NCI-H1417 (cell line): ENCODE data around the gene H2AZ2.
A peak's percentile ranks its signal among the peaks of the same experiment; 100 is the strongest.
"Not testable (repeated sequence)": the region's sequence is repeated elsewhere in the genome, so short reads cannot be mapped to it uniquely, and the experiment has no call there.

Source experiments
- DNase-seq, 3 experiments: peaks; one replicate each; lab custom pipeline; 2025; lab: John Stamatoyannopoulos, UW

The H2AZ2 gene

DNA sequence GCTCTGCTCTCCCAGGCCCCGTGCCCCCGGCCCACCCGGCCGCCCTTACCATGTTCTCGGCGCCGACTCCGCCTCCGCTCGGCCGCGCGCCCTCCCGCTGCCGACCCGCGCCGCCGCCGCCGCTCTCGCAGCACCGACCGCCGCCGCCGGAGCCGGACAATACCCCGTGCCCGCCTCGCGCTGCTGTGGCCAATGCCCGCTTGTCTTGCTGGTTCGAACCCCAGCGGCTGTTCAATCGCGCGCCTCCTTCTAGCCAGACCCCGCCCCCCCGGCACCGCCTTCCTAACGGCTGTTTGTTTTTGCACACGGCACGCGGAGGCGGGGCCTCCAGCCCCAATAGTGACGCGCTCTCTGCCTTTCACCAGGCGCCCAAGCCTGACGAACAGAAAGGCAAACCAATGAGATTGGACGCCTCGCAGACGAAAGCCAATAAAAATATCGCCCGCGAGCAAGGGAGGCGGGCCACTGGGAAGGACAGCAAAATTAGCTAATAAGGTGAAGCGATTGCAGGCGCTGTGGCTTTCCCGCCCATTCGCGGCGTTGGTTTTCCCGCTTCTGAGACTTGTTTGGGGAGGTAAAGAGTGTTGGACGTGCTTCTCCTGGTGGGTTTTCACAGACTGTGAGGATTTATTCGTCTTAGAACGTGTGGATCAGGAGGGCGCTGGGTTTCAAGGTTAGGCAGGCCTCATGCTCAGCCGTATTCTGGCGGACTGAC lies at the start of gene H2AZ2:
Gene H2AZ2, minus strand, starts transcription at position 168 of the 715 bp plus-strand sequence. Its CDS starts 116 bp downstream, at position 52.
- peak; percentile 99 to 100 (median 100) for DNase-seq

DNA sequence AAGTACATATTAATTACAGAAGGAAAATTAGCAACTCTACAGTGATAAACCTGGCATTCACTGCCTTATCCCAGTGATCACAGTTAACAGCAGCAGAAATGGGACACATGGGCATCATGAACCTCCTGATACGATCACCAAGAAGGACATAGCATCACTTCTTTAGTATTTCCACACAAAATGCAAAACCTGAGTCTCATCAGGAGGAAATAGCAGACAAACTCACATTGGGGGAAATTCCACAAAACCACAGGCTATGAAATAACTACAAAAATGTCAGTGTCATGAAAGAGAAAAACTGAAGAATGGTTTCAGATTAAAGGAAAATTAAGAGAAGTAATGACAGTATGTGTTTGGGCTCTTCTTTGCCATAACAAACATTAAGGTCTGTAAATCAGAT lies 49.4 kb upstream of the H2AZ2 start:
- no peak for DNase-seq

- DNase-seq = no peak
Measured at GRCh38 chr7:44894888-44895580, 47.1 kb upstream of the H2AZ2 start.

DNA sequence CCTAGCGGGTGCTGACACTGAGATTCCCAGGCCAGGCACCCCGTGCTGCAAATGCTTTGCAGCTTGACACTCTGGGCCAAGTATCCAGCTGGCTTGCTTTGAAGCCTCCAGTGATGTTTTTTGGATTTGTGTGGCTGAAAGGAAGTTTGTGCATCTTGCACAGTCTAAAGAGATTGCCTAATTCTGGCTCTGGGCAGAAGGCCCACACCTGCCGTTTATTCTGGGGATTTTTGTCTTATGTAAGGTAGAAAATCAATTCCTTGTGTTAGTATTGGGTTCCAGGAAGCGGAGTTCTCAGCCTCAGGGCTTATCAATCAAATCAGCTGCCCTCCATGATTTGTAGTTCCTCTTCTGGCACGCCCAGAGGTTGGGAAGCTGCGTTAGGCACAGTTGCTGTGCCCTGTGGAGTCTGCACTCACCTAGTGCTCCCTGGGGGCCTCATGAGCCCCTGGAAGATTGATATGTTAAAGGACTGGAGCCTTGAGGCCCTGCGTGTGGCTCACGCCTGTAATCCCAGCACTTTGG lies 45.9 kb upstream of the H2AZ2 start:
- no peak for DNase-seq

DNA sequence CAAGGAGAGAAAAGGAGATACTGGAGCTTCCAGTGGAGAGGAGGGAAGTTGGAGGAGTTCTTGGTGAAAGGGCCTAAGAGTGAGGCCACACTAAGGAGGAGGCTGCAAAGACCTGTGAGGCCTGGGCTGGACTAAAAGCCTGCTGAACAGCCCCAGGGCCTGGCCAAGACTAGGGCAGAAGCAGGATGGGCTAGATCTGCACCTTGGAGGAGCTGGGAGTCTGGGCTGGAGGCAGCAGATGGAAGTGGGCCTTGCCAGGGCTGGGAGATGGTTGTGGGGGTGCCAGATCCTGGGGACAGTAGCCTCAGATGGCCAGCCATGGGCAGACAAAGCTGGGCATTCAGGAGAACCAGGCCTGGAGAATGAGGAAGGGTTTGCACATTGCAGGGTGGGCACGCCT lies 43.9 kb upstream of the H2AZ2 start:
- no peak for DNase-seq

DNA sequence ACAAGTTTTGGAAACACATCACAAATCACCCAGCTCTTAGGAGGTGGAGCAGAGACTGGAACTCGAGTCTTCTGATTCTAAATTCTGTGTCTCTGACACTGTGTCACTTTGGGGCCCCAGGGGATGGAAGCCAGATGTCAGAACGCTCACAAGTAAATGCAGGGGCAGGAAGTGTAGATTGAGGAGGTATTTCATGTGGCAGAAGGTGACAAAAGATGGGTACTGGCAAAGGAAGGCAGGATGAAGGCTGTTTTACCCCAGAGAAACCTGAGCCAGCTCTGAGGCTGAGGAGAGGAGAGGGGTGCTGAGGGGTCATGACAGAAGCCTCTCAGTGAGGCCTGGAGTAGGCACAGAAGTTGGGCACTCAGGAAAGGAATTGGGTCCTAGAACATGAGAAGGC lies 43.5 kb upstream of the H2AZ2 start:
- DNase-seq = no peak

DNA sequence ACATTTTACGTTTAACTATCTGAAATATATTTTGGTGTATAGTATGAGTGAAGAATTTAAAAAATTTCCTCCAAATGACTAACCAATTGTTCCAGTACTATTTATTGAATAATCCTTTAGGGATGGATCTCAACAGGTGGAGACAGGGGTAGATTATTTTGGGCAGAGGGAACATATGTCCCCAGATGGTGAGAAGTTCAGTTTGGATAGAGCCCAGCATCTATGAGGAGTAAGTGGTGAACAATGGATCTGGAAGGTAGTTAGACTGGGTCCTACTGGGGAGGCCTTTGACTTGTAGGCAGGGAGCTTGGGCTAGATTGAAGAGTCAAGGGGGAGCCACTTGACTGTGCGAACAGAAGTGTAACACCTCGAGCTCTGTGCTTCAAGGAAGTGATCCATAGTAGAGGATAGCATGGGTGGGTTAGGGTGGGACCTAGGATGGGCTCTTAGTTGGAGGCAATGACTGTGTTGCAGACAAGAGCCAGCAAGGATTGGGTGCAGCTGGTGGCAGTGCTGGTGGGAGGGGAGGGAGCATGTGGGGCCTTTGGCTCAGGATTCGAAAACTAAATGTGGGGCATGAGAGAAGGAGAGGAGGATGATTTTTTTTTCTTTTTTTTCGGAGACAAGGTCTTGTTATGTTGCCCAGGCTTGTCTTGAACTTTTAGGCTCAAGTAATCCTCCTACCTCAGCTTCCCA lies 41.3 kb upstream of the H2AZ2 start:
- no peak for DNase-seq

DNA sequence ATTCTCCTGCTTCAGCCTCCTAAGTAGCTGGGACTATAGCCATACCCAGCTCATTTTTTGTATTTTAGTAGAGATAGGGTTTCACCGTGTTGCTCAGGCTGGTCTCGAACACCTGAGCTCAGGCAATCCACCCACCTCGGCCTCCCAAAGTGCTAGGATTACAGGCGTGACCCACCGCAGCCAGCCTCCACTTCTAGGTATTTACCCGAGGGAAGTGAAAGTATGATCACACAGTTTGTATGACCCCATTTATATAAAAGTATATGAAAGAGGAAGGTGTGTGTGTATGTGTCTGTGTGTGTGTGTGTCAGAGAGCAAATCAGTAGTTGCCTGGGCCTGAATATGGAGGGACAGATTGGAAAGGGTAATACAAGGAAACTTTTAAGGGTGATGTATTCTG lies 39.4 kb upstream of the H2AZ2 start:
- no peak for DNase-seq

DNA sequence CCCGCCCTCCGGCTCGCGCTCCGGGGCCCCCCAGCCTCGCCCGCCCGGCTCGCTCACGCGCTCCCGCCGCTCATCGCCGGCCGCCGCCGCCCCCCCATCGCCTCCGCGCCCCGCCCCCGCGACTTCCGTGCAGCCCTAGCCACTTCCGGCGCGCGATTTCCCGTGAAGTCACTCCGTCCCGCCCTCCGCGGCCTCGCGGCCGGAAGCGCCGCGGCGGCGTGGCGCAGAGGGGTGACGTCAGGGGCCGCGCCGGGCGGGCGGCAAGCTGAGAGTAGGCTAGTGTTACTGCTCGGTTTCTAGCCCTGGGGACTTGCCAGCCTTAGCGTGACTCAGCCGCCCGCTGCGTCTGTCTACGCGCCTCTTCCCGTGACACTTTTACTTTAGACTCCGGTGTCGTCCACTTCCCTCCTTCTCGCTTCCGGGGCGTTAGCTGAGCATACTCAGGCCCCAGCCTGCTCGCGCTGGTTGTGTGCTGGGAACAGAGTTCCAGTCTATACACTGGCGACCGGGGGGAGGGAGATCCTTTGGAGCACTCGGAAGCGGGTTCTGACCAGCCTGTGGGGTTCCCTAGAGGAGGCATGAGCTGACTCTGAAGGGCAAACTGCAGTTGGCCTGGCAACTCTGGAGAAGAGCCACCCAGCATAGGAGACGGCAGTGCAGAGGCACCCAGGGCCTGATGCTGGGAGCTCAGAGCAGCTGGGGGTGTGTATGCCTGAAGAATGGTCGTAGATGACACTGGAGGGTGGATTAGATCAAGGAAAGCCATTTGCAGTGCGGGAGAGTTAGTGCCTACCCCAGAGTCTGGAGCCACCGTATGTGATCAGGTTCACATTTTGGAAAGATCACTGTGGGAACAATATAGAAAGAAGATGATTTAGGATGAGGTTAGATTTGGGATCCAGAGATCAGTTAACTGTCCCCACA lies 37.8 kb upstream of the H2AZ2 start, which contains the start of gene PURB:
Gene PURB, minus strand, starts transcription at position 137 of the 924 bp plus-strand sequence. CDS start 182 bp downstream, outside the sequence.
- peak; percentile 91 to 97 (median 96) for DNase-seq

GRCh38 chr7:44884621-44885393 lies 36.9 kb upstream of the H2AZ2 start:
- DNase-seq = peak; percentile 40 to 83 (median 82)

- DNase-seq = no peak
Measured at GRCh38 chr7:44883961-44884620, 36.2 kb upstream of the H2AZ2 start.

DNA sequence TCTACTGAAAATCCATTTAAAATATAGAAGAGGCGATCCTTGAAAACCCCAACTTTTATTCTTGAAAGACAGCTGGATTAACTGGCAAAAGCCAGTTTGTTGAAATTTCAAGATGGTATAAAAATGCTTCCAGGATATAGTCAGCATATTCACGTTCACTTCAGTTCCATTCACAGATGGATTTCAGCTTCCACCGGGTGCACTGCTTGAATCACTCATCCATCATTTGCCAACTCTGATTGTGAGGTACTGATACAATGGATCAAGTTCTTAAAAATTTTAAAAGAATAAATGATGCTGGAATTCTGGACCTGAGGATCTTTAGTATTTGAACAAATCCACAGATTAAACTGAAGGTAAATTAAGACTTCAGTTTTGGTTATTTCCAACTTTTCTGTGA lies 35.0 kb upstream of the H2AZ2 start:
- no peak for DNase-seq

GRCh38 chr7:44881610-44882009 lies 33.7 kb upstream of the H2AZ2 start:
- no peak for DNase-seq

GRCh38 chr7:44881066-44881600 lies 33.2 kb upstream of the H2AZ2 start:
- DNase-seq = no peak

DNA sequence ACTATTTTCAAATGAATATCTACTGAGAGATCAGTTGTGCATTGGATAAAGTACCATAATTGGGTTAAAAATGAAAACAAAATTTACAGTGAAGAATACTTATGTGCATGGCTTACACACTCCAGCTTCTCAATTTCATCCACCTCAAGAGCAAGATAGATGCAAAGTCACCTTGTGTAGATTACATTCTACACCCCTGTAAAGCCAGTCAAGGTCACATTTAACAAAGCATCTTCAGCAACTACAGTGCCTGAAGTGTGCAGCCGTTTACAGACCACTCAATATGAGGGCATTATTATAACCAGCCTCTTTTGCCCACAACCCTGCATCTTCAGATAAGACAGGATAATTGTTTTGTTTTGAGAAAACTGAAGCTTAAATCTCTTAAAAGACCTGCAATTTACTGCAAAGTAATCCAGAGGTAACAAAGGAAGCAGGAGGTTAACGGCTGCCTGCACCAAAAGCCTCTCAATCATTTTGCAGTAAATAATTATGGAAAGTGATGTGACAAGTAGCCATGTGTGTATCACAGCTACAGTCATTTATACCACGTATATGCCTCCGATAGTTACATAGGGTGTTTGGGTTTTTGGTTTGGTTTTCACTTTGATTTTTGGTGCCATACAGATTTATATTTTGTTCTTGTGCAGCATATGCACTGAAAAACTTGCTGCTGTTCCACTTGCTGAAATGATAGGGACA lies 32.6 kb upstream of the H2AZ2 start:
- DNase-seq = peak in 2 of 3 experiments; percentile 20 to 78

- no peak for DNase-seq
Measured at GRCh38 chr7:44876393-44876792, 28.5 kb upstream of the H2AZ2 start.

DNA sequence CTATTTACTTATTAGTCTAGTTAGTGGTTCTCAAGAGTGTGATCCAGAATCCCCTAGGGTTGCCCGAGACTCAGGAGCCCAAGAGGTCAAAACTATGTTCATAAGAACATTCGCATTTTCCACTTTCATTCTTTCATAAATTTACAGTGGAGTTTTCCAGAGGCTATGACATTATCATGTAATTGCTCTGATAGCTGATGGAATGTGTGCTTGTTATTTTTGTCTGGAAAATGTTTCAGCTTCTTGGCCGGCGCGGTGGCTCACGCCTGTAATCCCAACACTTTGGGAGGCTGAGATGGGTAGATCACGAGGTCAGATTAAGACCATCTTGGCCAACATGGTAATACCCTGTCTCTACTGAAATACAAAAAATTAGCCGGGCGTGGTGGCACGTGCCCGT lies 27.4 kb upstream of the H2AZ2 start:
- DNase-seq = no peak

GRCh38 chr7:44872787-44873186 lies 24.9 kb upstream of the H2AZ2 start:
- no peak for DNase-seq

GRCh38 chr7:44871918-44872317 lies 24.0 kb upstream of the H2AZ2 start:
- not testable (repeated sequence) for DNase-seq
